GM12875 (cell line): Measurements from ENCODE around the gene MT1X.

Source experiments
- H3K4me3 ChIP-seq: one replicate; pipeline ENCODE4 v1.5.1; 2011; ENCODE audit warnings: low read depth, low read length, control low read depth
- TF ChIP-seq, protein P1 (sequence below): IDR thresholded peaks from 2 replicates; pipeline ENCODE4 v1.5.1; 2011; ENCODE audit warnings: low read depth, mild to moderate bottlenecking, control low read depth, inconsistent platforms, low read length, moderate library complexity, borderline replicate concordance; ENCODE audit not compliant: insufficient read depth

MT1X gene

DNA sequence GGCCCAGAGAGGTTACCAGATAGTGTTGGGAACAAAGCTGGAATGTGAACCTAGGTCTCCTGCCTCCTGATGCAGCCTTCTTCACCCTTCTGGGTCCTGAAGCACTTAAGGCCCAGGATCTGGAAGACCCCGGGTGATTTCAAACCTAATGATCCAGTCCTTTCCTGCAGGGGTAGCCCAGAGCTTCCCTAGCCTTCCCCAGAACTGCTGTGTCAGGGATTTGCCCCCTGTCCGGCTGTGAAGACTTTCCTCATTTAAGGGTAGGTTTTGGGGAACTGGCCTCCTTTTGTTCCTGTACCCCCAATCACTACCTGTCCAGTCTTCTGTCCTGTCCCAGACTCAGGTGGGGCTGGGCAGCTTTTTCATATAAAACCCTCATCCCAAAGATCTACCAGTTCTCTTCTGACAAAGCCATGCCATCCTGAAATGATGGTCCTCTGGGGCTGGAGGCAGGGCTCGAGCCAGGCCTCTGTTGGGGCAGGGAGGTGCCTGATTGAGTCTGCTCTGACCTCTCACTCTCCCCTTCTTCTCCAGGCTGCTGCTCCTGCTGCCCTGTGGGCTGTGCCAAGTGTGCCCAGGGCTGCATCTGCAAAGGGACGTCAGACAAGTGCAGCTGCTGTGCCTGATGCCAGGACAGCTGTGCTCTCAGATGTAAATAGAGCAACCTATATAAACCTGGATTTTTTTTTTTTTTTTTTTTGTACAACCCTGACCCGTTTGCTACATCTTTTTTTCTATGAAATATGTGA, 1.3 kb downstream of the MT1X start:
- no peak overlapping the region for H3K4me3 ChIP-seq
- TF ChIP-seq, protein P1, sequence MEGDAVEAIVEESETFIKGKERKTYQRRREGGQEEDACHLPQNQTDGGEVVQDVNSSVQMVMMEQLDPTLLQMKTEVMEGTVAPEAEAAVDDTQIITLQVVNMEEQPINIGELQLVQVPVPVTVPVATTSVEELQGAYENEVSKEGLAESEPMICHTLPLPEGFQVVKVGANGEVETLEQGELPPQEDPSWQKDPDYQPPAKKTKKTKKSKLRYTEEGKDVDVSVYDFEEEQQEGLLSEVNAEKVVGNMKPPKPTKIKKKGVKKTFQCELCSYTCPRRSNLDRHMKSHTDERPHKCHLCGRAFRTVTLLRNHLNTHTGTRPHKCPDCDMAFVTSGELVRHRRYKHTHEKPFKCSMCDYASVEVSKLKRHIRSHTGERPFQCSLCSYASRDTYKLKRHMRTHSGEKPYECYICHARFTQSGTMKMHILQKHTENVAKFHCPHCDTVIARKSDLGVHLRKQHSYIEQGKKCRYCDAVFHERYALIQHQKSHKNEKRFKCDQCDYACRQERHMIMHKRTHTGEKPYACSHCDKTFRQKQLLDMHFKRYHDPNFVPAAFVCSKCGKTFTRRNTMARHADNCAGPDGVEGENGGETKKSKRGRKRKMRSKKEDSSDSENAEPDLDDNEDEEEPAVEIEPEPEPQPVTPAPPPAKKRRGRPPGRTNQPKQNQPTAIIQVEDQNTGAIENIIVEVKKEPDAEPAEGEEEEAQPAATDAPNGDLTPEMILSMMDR = no peak

DNA sequence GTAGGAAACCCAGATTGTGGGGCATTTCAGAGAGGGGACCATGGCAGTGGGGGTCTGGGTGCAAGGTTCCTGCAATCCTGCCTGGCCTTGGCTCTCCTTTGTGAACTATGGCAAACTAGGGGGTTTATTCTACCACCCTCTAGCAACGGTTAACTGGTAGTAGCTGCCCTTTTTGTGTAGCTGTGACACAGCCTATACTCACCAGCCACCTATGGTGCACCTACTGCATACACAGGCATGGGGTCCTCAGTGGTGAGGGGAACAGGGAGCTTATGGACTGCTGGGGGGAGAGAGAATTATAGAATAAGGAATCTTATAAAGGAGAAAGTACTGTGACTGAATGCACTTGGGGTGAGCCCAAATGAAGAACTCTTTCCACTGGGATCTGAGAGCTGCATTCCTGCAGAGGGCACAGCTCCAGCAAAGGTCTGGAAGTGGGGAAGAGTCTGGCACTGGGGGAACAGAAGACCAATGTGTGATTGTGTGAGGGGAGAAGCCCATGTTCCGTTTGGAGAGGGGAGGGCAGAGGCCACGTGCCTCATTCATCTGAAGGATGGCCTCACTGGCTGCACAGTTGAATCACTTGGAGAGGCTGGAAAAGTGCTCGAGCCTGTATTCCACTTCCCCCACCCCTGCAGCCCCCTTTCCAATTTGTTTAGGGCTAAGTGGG, 2.1 kb downstream of the MT1X start:
- TF ChIP-seq, protein P1 = no peak
- no peak overlapping the region for H3K4me3 ChIP-seq

DNA sequence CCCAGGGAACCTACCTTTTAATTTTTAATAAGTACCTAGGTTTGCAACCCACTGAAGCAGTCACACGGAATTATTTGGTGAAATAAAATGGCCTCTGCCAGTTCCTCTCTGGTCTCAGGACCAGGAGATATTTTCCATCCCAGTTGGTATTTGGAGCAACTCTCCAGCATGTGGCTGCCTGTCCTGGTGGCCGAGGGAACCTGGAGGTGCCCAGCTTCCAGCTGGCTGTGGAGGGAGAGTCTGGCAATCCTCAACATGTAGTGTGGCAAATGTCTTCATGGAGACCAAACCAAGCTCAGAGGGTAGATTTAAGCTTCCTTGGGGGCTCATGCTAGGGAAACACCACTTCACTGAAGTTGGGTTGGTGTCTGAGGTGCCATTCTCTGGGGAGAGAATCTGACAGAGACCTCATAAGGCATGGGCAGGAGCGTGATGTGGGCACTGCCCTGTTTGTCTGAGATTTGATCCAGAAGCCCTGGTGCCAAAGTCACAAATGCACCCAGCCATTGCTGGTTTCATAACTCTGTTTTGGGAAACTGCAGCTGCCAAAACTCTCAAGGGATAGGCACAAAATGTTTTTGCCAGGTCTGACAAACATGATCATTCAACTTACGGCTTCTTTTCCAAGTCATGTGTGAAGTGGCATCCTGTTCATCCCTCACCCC, 2.8 kb downstream of the MT1X start:
- H3K4me3 ChIP-seq = no peak overlapping the region
- TF ChIP-seq, protein P1 = no peak

DNA sequence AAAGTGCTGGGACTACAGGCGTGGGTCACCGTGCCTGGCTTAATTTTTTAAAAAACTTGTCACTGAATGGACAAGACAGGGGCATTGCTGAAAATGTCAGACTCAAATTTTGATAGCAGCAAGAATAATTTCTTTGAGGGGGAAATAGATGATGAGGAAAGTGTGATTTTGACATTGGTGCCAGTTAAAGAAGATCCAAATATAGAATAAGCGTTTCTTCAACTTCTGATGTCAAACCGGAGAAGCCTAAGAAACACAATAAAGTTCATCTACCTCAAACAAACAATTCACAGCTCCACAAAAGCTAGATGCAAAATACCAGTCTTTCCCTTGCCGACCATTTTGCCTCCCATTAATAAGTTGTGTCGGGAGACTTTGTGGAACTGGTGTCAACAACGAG, 4.5 kb downstream of the MT1X start:
- TF ChIP-seq, protein P1 = no peak
- H3K4me3 ChIP-seq = no peak overlapping the region

DNA sequence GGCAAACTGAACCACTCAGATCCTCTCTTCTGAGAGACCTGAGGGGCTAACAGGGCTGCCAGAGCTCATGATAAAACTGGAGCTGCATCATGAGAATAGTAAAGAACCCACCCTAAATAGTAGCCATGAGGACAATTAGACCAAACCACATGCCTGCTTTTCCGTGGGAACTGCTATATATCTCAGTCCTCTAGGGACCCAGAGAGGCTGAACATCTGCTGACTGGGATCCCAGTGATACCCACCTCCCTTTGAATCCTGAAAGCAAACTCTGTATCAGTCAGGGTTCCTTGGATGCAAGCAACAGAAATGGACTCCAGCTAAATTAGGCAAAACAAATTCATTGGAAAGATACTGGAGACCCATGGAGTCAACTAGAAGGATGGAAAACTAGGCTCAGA, 6.5 kb downstream of the MT1X start:
- TF ChIP-seq, protein P1 = no peak
- H3K4me3 ChIP-seq = no peak overlapping the region

DNA sequence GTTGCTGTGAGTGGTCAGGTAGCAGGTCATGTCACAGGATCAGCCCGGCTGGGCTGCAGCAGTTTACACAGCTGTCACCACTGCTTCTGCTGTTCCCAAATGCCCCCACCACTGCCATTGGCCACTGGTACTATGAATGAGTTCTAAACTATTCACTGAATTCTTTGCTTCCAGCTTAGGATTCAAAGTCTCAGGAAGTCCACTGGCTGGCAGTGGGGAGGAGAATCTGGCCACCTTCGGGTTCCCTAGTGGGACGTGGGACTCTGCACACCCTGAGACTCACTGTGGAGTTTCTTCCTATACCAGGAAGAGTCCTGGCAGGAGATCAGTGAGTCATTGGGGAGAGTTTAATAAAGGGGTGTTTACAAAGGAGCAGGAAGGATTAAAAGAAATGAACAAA, 6.9 kb downstream of the MT1X start:
- no peak overlapping the region for H3K4me3 ChIP-seq
- TF ChIP-seq, protein P1 = no peak
